ENCODE measurements around the gene SOWAHA. TPM values are rescaled to one million over a fixed set of nuclear protein-coding genes. Genes with fewer than 3 reads are reported as not detected.

SOWAHA gene
- total RNA-seq, 2 donors from 2014 or later = 0.13 TPM; not detected in 1

DNA sequence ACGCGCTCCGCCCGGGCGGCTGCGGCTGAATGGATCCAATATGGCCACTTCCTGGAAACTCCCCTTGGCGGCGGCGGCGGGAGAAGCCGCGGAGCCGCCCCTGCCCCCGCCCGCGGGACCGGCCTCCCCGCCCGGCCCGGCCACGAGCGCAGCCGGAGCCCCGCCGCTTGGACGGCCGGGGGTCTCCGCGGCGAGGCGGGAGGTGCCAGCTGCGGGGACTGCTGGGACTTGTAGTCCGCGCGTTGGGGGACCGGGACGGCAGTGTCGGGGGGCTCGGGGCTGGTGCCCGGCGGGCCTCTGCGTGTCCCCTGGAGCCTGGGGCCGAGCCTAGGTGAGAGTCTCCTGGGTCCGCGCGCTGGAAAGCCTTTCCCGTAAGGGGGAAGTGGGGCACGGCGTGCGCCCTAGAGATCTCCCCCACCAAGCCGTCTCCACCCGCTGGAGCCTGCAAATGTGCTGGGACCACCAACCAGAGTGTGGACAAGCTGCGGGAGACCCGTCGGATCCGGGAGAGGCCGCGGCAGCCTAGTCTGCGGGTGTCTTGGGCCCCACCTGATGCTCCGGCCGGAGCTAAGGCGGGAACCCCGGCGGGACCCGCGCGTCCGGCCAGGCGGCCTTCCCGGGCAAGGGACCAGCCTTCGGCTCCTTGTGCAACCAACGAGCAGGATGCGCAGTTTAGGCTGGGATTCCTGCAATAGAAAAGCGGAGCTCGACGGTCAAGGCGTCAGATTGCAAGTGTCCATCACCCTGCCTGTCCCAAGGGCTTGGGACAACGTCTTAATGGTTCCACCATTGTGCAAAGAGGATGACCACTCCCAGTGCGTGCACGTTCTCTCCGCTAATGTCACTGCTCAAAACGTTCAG is 35.7 kb upstream of the SOWAHA start, which contains the start of gene SEPTIN8:
SEPTIN8 (minus strand) TSS at position 31 of the 861 bp plus-strand sequence. CDS start 102 bp downstream, outside the sequence.
- WGBS, 2 experiments (ENCODE audit: insufficient coverage in 1 of 2, insufficient read length in 1 of 2) = 14 to 36% methylated on average over 41 to 82 of the region's 82 CpGs
- Histone ChIP-seq H3K27ac (ENCODE audit: low read depth, low read length) (no peak within 1 kb of the TSS), H3K9ac (ENCODE audit: extremely low read depth, low read length, poor library complexity, severe bottlenecking) (peak within 1 kb of the TSS; percentile 41), H3K27me3 (ENCODE audit: control insufficient read depth, insufficient read depth, low read length, poor library complexity, severe bottlenecking) (peaks cover 55% of the 10 kb centered on the region), H3K4me3 (ENCODE audit: low read length) (peak within 1 kb of the TSS; percentile 80), H3K9me3 (ENCODE audit: control insufficient read depth, low read length) (no peaks in the 10 kb centered on the region), H3K4me1 (ENCODE audit: control insufficient read depth, insufficient read depth, low read length) (no peaks in the 10 kb centered on the region), H3K36me3 (ENCODE audit: control insufficient read depth, insufficient read depth, low read length) (no peaks in the 10 kb centered on the region)
- Mint-ChIP-seq H3K27me3 (ENCODE audit: insufficient read depth) (peaks cover 57% of the 10 kb centered on the region), H3K36me3 (ENCODE audit: low read depth) (no peaks in the 10 kb centered on the region), H3K4me1 (no peaks in the 10 kb centered on the region), H3K9me3 (no peaks in the 10 kb centered on the region), H3K27ac (no peak within 1 kb of the TSS), H3K4me3 (peak within 1 kb of the TSS; percentile 61)
- DNase-seq = peak; percentile 79
- TF ChIP-seq CTCF (conservative IDR thresholded peaks at IDR 0.05) = no peak

DNA sequence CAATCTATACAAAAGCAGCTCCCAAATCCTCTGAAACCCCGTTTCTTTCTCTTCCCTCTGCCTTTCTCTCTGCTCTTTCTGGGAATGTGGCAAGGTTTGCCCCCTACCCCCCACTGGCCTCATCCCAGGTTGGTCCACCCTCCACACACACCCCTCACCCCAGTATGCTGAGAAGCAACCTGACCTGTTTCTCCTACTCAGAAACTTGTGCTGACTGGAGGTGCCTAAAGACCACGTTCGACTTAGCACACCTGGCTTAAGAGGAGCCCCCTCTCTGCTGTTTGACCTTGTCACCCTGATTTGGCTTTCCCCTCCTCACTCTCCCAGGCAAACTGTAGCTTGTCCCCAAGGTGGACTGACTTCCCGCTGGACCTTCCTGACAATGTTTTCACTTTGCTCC is 35.0 kb upstream of the SOWAHA start:
- no peak for DNase-seq
- no peak overlapping the region for H3K9ac ChIP-seq (ENCODE audit: extremely low read depth, low read length, poor library complexity, severe bottlenecking)
- H3K4me3 ChIP-seq (ENCODE audit: low read length) = no peak overlapping the region
- H3K36me3 Mint-ChIP-seq (ENCODE audit: low read depth) = no peaks in the 10 kb centered on the region
- peak overlapping the region; percentile 61 for H3K4me3 Mint-ChIP-seq
- peaks cover 61% of the 10 kb centered on the region for H3K27me3 Mint-ChIP-seq (ENCODE audit: insufficient read depth)
- H3K27ac ChIP-seq (ENCODE audit: low read depth, low read length) = no peak overlapping the region
- no peaks in the 10 kb centered on the region for H3K36me3 ChIP-seq (ENCODE audit: control insufficient read depth, insufficient read depth, low read length)
- no peaks in the 10 kb centered on the region for H3K9me3 Mint-ChIP-seq
- peaks cover 55% of the 10 kb centered on the region for H3K27me3 ChIP-seq (ENCODE audit: control insufficient read depth, insufficient read depth, low read length, poor library complexity, severe bottlenecking)
- WGBS, 2 experiments (ENCODE audit: insufficient coverage in 1 of 2, insufficient read length in 1 of 2) = 93 to 95% methylated on average over 2 to 4 of the region's 4 CpGs
- TF ChIP-seq CTCF (conservative IDR thresholded peaks at IDR 0.05) = no peak
- no peaks in the 10 kb centered on the region for H3K9me3 ChIP-seq (ENCODE audit: control insufficient read depth, low read length)
- no peaks in the 10 kb centered on the region for H3K4me1 Mint-ChIP-seq
- no peak overlapping the region for H3K27ac Mint-ChIP-seq
- H3K4me1 ChIP-seq (ENCODE audit: control insufficient read depth, insufficient read depth, low read length) = no peaks in the 10 kb centered on the region

GRCh38 chr5:132778856-132779255 is 34.2 kb upstream of the SOWAHA start:
- no peak overlapping the region for H3K27ac ChIP-seq (ENCODE audit: low read depth, low read length)
- no peak overlapping the region for H3K4me3 ChIP-seq (ENCODE audit: low read length)
- Mint-ChIP-seq H3K27ac (no peak overlapping the region), H3K4me3 (no peak overlapping the region), H3K4me1 (no peaks in the 10 kb centered on the region), H3K36me3 (ENCODE audit: low read depth) (no peaks in the 10 kb centered on the region), H3K9me3 (no peaks in the 10 kb centered on the region), H3K27me3 (ENCODE audit: insufficient read depth) (peaks cover 61% of the 10 kb centered on the region)
- WGBS, 2 experiments (ENCODE audit: insufficient coverage in 1 of 2, insufficient read length in 1 of 2) = 89 to 93% methylated on average over 3 to 5 of the region's 5 CpGs
- H3K9me3 ChIP-seq (ENCODE audit: control insufficient read depth, low read length) = no peaks in the 10 kb centered on the region
- no peaks in the 10 kb centered on the region for H3K4me1 ChIP-seq (ENCODE audit: control insufficient read depth, insufficient read depth, low read length)
- no peaks in the 10 kb centered on the region for H3K36me3 ChIP-seq (ENCODE audit: control insufficient read depth, insufficient read depth, low read length)
- H3K9ac ChIP-seq (ENCODE audit: extremely low read depth, low read length, poor library complexity, severe bottlenecking) = no peak overlapping the region
- peaks cover 55% of the 10 kb centered on the region for H3K27me3 ChIP-seq (ENCODE audit: control insufficient read depth, insufficient read depth, low read length, poor library complexity, severe bottlenecking)
- TF ChIP-seq CTCF (conservative IDR thresholded peaks at IDR 0.05) = no peak
- no peak for DNase-seq
